PC-3 (cell line): ENCODE results near the gene KDM4F.

Experiments
- EZH2 ChIP-seq: fragments of 300-600 bp; sonication (generic); IDR thresholded peaks from one replicate; pipeline ENCODE4 v1.6.1; 2017; ENCODE audit warnings: antibody characterized with exemption, mild to moderate bottlenecking, low read length; ENCODE audit not compliant: unreplicated experiment
- EZH2phosphoT487 ChIP-seq: fragments of 300-600 bp; sonication (generic); IDR thresholded peaks from 2 replicates; pipeline ENCODE4 v1.6.1; 2018; ENCODE audit warnings: mild to moderate bottlenecking, antibody characterized with exemption, low read length, borderline replicate concordance
- TF ChIP-seq, protein P1 (sequence below): fragments of 300-600 bp; sonication (generic); conservative IDR thresholded peaks from 2 replicates; pipeline ENCODE4 v1.5.1; 2017; ENCODE audit warnings: antibody characterized with exemption, low read depth, mild to moderate bottlenecking, low read length

DNA sequence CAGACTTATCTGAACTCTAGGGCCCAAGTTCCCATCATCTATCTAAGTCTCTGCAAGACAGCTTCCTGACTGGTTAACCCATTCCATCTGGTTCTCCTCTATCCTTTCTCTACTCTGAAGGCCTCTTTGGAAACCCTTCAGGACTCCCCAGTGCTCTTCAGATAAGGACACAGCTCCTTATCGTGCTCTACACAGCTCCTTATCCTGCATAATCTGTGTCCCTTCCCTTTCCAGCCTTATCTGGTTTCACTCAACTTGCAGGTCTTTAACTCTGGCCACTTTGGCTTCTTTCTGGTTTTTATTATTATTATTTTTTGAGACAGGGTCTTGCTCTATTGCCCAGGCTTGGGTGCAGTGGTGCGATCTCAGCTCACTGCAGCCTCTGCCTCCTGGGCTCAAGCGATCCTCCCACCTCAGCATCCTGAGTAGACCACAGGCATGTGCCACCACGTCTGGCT lies 51.0 kb downstream of the KDM4F start:
- TF ChIP-seq, protein P1, sequence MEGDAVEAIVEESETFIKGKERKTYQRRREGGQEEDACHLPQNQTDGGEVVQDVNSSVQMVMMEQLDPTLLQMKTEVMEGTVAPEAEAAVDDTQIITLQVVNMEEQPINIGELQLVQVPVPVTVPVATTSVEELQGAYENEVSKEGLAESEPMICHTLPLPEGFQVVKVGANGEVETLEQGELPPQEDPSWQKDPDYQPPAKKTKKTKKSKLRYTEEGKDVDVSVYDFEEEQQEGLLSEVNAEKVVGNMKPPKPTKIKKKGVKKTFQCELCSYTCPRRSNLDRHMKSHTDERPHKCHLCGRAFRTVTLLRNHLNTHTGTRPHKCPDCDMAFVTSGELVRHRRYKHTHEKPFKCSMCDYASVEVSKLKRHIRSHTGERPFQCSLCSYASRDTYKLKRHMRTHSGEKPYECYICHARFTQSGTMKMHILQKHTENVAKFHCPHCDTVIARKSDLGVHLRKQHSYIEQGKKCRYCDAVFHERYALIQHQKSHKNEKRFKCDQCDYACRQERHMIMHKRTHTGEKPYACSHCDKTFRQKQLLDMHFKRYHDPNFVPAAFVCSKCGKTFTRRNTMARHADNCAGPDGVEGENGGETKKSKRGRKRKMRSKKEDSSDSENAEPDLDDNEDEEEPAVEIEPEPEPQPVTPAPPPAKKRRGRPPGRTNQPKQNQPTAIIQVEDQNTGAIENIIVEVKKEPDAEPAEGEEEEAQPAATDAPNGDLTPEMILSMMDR: no peak
- TF ChIP-seq EZH2: no peak
- no peak for TF ChIP-seq EZH2phosphoT487
